Measurements from ENCODE around the gene TAPBP. TPM values are rescaled to one million over a fixed set of nuclear protein-coding genes. Genes with fewer than 3 reads are reported as not detected.
"Not testable (repeated sequence)": the region's sequence is repeated elsewhere in the genome, so short reads cannot be mapped to it uniquely, and the experiment has no call there.

TAPBP gene
- total RNA-seq, 1 donor = 125 TPM

DNA sequence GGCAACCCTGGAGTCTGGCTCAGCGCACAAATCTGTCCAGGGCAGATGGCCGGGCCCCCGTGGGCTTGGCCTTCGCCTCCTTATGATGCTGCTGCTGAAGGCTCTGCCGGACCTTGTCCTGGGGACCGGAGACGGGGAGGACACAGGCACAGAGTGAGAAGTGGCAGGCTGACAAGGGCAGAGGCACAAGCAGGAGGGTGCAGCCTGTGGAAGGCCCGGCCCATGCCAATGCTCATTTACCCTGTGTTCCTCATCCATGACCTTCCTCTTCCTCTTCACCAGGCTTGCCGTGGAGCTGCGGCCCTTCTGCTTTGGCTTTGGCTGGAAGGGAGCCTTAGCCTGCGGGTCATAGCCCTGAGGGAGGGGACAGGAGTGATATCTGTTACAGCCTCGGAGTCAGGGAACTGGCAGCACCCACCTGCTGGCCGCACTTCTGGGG, 34.6 kb downstream of the TAPBP start:
- DNase-seq (ENCODE audit: low read depth) = no peak
- H3K4me3 ChIP-seq (ENCODE audit: low read depth, low read length) = no peak overlapping the region
- TF ChIP-seq, protein P1, sequence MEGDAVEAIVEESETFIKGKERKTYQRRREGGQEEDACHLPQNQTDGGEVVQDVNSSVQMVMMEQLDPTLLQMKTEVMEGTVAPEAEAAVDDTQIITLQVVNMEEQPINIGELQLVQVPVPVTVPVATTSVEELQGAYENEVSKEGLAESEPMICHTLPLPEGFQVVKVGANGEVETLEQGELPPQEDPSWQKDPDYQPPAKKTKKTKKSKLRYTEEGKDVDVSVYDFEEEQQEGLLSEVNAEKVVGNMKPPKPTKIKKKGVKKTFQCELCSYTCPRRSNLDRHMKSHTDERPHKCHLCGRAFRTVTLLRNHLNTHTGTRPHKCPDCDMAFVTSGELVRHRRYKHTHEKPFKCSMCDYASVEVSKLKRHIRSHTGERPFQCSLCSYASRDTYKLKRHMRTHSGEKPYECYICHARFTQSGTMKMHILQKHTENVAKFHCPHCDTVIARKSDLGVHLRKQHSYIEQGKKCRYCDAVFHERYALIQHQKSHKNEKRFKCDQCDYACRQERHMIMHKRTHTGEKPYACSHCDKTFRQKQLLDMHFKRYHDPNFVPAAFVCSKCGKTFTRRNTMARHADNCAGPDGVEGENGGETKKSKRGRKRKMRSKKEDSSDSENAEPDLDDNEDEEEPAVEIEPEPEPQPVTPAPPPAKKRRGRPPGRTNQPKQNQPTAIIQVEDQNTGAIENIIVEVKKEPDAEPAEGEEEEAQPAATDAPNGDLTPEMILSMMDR (IDR thresholded peaks at IDR 0.05; ENCODE audit: insufficient read depth, low read depth, low read length) = no peak

DNA sequence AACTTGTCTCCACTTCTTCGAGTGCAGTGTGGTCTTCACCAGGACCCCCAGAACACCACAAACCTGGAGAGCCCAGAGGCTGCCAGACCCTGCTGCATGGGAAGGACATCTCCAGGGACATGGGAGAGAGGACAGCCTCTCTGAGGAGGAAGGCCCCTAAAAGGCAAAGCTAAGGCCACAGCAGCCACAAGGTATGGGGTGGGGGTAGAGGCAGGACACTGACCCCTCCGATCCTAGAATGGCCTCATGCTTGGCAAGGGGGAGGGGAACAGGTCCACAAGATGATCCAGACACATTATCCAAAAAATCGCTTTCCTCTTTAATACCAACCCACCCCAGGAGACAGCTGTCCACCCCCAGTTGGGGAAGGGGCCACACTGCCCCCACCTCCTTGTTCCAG, 35.1 kb downstream of the TAPBP start:
- TF ChIP-seq, protein P1 (IDR thresholded peaks at IDR 0.05; ENCODE audit: insufficient read depth, low read depth, low read length) = no peak
- no peak overlapping the region for H3K4me3 ChIP-seq (ENCODE audit: low read depth, low read length)
- no peak for DNase-seq (ENCODE audit: low read depth)

- no peak overlapping the region for H3K4me3 ChIP-seq (ENCODE audit: low read depth, low read length)
- TF ChIP-seq, protein P1 (IDR thresholded peaks at IDR 0.05; ENCODE audit: insufficient read depth, low read depth, low read length) = no peak
- no peak for DNase-seq (ENCODE audit: low read depth)
Observed at GRCh38 chr6:33278392-33278741, 35.5 kb downstream of the TAPBP start.

DNA sequence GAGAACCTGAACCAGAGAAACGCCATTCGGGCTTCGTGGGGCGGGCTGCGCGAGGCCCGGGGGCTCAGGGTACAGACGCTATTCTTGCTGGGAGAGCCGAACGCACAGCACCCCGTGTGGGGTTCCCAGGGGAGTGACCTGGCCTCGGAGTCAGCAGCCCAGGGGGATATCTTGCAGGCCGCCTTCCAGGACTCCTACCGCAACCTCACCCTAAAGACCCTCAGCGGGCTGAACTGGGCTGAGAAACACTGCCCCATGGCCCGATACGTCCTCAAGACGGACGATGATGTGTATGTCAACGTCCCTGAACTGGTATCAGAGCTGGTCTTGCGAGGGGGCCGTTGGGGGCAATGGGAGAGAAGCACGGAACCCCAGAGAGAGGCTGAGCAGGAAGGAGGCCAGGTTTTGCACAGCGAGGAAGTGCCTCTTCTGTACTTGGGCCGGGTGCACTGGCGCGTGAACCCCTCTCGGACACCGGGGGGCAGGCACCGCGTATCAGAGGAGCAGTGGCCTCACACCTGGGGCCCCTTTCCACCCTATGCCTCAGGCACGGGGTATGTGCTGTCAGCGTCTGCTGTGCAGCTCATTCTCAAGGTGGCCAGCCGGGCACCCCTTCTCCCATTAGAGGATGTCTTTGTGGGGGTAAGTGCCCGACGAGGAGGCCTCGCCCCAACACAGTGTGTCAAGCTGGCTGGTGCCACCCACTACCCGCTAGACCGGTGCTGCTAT, 36.1 kb downstream of the TAPBP start:
- TF ChIP-seq, protein P1 (IDR thresholded peaks at IDR 0.05; ENCODE audit: insufficient read depth, low read depth, low read length) = no peak
- H3K4me3 ChIP-seq (ENCODE audit: low read depth, low read length) = peak overlapping the region; percentile 68
- no peak for DNase-seq (ENCODE audit: low read depth)

DNA sequence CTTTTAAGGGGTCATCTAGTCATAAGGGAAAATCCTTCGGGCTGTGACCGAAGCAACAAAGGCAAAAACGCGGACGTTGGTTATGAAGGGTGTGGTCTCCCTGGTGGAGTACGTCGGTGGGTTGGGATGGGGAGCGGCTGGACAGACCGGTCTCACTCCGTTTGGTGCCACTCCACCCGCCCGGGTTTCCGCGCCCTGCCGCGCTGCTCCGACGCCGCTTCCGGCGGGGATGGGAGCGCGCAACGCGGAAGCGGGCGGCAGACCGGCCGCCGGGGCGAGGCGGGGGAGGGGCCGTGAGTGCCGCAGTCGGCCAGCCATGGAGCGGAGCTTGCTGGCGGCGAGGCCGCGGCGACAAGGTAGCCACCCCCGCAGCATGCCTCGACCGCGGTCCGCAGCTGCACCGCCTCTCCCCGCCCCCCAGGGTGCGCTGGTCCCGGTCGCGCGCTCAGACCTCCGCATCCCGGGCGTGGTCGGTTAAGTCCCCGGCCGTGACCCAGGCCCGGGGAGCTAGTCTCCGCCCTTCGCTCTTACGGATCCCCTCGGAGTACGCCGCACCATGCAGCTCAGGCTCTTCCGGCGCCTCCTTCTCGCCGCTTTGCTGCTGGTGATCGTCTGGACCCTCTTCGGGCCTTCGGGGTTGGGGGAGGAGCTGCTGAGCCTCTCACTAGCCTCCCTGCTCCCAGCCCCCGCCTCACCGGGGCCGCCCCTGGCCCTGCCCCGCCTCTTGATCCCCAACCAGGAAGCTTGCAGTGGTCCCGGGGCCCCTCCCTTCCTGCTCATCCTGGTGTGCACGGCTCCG, 36.8 kb downstream of the TAPBP start, which contains the start of gene B3GALT4:
TSS of gene B3GALT4 (plus strand) at position 260 of the 799 bp plus-strand sequence. CDS start at position 557, 297 bp downstream.
- TF ChIP-seq, protein P1 (IDR thresholded peaks at IDR 0.05; ENCODE audit: insufficient read depth, low read depth, low read length) = peak; percentile 52
- peak; percentile 67 for DNase-seq (ENCODE audit: low read depth)
- peak within 1 kb of the TSS; percentile 68 for H3K4me3 ChIP-seq (ENCODE audit: low read depth, low read length)

DNA sequence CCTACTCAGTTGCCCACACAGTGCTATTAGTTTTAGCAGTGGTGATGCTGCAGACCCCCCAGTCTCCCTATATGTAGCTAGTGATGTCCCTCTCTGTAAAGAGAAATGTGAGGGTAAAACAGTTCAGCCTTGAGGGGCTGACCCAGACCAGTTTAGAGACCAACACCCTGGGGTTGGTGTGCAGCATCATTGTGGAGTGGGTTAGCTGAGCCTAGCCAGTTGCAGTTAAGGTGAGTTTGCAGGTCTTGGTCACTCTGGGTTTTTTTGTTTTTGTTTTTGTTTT, 37.4 kb downstream of the TAPBP start:
- TF ChIP-seq, protein P1 (IDR thresholded peaks at IDR 0.05; ENCODE audit: insufficient read depth, low read depth, low read length) = no peak
- peak overlapping the region; percentile 68 for H3K4me3 ChIP-seq (ENCODE audit: low read depth, low read length)
- no peak for DNase-seq (ENCODE audit: low read depth)

GRCh38 chr6:33275795-33276580, 37.9 kb downstream of the TAPBP start:
- not testable (repeated sequence) for DNase-seq (ENCODE audit: low read depth)
- H3K4me3 ChIP-seq (ENCODE audit: low read depth, low read length) = peak overlapping the region; percentile 68

Data from fibroblast of villous mesenchyme (primary cell).